Measurements from ENCODE around the gene TMPRSS7. TPM values are rescaled to one million over a fixed set of nuclear protein-coding genes. Genes with fewer than 3 reads are reported as not detected.

The TMPRSS7 gene
- total and polyA plus RNA-seq, 12 donors: not detected

DNA sequence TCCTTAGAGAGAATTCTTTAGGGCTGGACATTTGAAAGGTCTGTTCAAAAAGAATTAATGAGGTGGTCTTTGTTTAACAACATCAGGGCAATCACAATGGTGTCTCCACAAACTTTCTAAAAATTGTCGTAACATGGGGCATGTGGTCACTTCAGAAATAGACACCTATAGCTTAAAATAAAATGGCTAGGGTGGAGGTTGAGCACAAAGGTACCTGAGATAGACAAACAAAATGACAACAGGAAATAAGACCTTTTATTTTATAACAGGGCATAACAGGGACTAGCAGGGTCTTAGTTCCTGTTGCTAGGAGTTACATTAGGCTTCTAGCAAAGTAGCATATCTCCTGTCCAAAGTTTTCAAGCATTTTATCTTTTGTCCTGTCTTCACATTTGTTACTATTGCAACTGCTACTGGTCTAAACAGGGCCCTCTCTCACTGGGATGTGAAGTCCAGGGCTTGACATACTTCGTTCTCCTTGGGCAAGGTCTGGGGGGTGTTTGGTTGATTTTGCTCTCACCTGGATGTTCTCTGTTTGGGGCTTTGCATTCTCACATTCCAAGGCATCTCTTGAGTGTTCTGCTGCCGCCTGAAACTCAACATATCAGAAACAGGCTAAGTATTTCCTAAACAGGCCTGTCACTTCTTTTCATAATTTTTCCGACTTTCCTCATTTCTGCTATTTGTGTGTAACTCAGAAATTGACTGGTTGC is 95.5 kb downstream of the TMPRSS7 start:
- Histone ChIP-seq H3K27ac (no peak overlapping the region), H3K36me3 (peaks cover 0 to 6% (median 0%) of the 10 kb centered on the region in 9 donors), H3K4me1 (peaks cover 4 to 64% (median 19%) of the 10 kb centered on the region in 9 donors), H3K27me3 (no peaks in the 10 kb centered on the region), H3K4me3 (no peak overlapping the region), H3K9me3 (no peaks in the 10 kb centered on the region)
- ATAC-seq: no peak
- WGBS, 2 donors: 92 to 94% methylated on average over 4 of the region's 4 CpGs
- intact Hi-C loops (cut with DNase I): loop anchor here in 3 of 10 donors (10.0 kb wide), 2 partner anchors 155 to 395 kb away; no protein-coding TSS in a partner anchor
- TF ChIP-seq, protein P1, sequence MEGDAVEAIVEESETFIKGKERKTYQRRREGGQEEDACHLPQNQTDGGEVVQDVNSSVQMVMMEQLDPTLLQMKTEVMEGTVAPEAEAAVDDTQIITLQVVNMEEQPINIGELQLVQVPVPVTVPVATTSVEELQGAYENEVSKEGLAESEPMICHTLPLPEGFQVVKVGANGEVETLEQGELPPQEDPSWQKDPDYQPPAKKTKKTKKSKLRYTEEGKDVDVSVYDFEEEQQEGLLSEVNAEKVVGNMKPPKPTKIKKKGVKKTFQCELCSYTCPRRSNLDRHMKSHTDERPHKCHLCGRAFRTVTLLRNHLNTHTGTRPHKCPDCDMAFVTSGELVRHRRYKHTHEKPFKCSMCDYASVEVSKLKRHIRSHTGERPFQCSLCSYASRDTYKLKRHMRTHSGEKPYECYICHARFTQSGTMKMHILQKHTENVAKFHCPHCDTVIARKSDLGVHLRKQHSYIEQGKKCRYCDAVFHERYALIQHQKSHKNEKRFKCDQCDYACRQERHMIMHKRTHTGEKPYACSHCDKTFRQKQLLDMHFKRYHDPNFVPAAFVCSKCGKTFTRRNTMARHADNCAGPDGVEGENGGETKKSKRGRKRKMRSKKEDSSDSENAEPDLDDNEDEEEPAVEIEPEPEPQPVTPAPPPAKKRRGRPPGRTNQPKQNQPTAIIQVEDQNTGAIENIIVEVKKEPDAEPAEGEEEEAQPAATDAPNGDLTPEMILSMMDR (IDR thresholded peaks at IDR 0.05): no peak
- no peak for DNase-seq

DNA sequence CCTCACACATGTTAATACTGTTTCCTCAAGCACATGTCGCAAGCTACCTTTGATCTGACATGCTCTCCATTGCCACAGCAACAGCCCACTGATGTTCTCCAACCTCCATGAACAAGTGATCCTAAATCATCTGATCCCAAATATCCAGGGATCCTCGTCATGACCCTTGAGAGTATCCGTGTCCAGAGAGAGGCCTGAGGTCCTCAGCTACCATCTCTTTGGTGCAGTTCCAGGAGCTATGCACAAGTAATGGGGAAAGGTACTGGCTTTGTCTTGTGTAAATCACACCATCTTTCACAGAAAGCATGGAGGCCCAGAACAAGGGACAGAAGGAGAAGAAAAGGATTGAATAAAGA is 96.1 kb downstream of the TMPRSS7 start:
- peaks cover 0 to 6% (median 0%) of the 10 kb centered on the region in 9 donors for H3K36me3 ChIP-seq
- no peaks in the 10 kb centered on the region for H3K27me3 ChIP-seq
- DNase-seq (no peak), ATAC-seq (no peak)
- WGBS, 2 donors: 90 to 95% methylated on average over 3 of the region's 3 CpGs
- intact Hi-C loops (cut with DNase I): loop anchor here in 2 of 10 donors (10.0 kb wide), 1 partner anchor 394 kb away; no protein-coding TSS in a partner anchor
- H3K4me3 ChIP-seq: no peak overlapping the region
- no peak overlapping the region for H3K27ac ChIP-seq
- TF ChIP-seq, protein P1 (IDR thresholded peaks at IDR 0.05): no peak
- no peaks in the 10 kb centered on the region for H3K9me3 ChIP-seq
- H3K4me1 ChIP-seq: peaks cover 4 to 67% (median 19%) of the 10 kb centered on the region in 9 donors

Small RNA genes lying within 50 kb of the gene (microRNA-seq; reads per million reads assigned to microRNA genes)
- gene MIR567: 0 reads per million in 2 donors

Other genes starting within 250 kb of the TMPRSS7 start
- 100 to 1,000 TPM in 9 of 10 donors, 10 to 100 TPM in 1; 85.7 to 293 (median 192) TPM for gene PHLDB2, start 175.5 kb upstream of the TMPRSS7 start, total RNA-seq
- 100 to 1,000 TPM in 1 of 2 donors, 10 to 100 TPM in 1; 33.4 to 151 TPM for gene PHLDB2, start 175.5 kb upstream of the TMPRSS7 start, polyA plus RNA-seq
- 10 to 100 TPM; 42.5 to 57.8 (median 50.1) TPM for gene ABHD10, start 55.7 kb upstream of the TMPRSS7 start, total RNA-seq
- gene ABHD10, start 55.7 kb upstream of the TMPRSS7 start, polyA plus RNA-seq: 10 to 100 TPM; 10.5 to 51.1 TPM
- 1 to 10 TPM in 2 of 10 donors, under 1 TPM in 5, not detected in 3; 0.36 to 1.1 (median 0.58) TPM for gene TAGLN3, start 35.8 kb upstream of the TMPRSS7 start, total RNA-seq
- under 1 TPM; 0.10 to 0.66 TPM for gene TAGLN3, start 35.8 kb upstream of the TMPRSS7 start, polyA plus RNA-seq
- 1 to 10 TPM; 3.5 to 9.8 (median 5.0) TPM for gene C3orf52, start 51.7 kb downstream of the TMPRSS7 start, total RNA-seq
- gene C3orf52, start 51.7 kb downstream of the TMPRSS7 start, polyA plus RNA-seq: 1 to 10 TPM; 3.1 to 6.0 TPM
- under 1 TPM in 4 of 10 donors, not detected in 6; 0.28 to 0.62 (median 0.36) TPM for gene GCSAM, start 98.5 kb downstream of the TMPRSS7 start, total RNA-seq
- under 1 TPM in 1 of 2 donors, not detected in 1; 0.04 TPM for gene GCSAM, start 98.5 kb downstream of the TMPRSS7 start, polyA plus RNA-seq